ENCODE measurements around the gene RCE1.

GRCh38 chr11:66885469-66885868, 42.2 kb downstream of the RCE1 start:
- TF ChIP-seq CTCF (conservative IDR thresholded peaks at IDR 0.05 in 1 of 2, IDR thresholded peaks at IDR 0.05 in 1 of 2; ENCODE audit: extremely low read depth in 1 of 2, insufficient read depth in 1 of 2, low read depth in 1 of 2, low read length in 2 of 2) (no peak), EZH2 (IDR thresholded peaks at IDR 0.05; ENCODE audit: borderline replicate concordance, low read length) (no peak)

Measured in mammary epithelial cell (primary cell).